ENCODE data around the gene DAPK3.
"Not testable (repeated sequence)": the region's sequence is repeated elsewhere in the genome, so short reads cannot be mapped to it uniquely, and the experiment has no call there.

- TF ChIP-seq SUZ12 (IDR thresholded peaks at IDR 0.05); SP1 (IDR thresholded peaks at IDR 0.05); ARNT (IDR thresholded peaks at IDR 0.05); L3MBTL2 (conservative IDR thresholded peaks at IDR 0.05): not testable (repeated sequence)
- TF ChIP-seq, protein P1, sequence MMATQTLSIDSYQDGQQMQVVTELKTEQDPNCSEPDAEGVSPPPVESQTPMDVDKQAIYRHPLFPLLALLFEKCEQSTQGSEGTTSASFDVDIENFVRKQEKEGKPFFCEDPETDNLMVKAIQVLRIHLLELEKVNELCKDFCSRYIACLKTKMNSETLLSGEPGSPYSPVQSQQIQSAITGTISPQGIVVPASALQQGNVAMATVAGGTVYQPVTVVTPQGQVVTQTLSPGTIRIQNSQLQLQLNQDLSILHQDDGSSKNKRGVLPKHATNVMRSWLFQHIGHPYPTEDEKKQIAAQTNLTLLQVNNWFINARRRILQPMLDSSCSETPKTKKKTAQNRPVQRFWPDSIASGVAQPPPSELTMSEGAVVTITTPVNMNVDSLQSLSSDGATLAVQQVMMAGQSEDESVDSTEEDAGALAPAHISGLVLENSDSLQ (IDR thresholded peaks at IDR 0.05) = not testable (repeated sequence)
Observed at GRCh38 chr19:3947316-3947933, 23.5 kb downstream of the DAPK3 start.
